MM.1S (cell line): ENCODE data around the gene ANKRD44.

Source experiments
- EZH2 ChIP-seq: fragments of 300-600 bp; sonication (generic); optimal IDR thresholded peaks from 2 replicates; pipeline ENCODE3; 2017; ENCODE audit warnings: low read depth, mild to moderate bottlenecking, antibody characterized with exemption, low read length, mixed read lengths
- TF ChIP-seq, protein P1 (sequence below): fragments of 300-600 bp; sonication (generic); IDR thresholded peaks from 2 replicates; pipeline ENCODE4 v1.5.1; 2016; ENCODE audit warnings: antibody characterized with exemption, low read length, mixed read lengths

DNA sequence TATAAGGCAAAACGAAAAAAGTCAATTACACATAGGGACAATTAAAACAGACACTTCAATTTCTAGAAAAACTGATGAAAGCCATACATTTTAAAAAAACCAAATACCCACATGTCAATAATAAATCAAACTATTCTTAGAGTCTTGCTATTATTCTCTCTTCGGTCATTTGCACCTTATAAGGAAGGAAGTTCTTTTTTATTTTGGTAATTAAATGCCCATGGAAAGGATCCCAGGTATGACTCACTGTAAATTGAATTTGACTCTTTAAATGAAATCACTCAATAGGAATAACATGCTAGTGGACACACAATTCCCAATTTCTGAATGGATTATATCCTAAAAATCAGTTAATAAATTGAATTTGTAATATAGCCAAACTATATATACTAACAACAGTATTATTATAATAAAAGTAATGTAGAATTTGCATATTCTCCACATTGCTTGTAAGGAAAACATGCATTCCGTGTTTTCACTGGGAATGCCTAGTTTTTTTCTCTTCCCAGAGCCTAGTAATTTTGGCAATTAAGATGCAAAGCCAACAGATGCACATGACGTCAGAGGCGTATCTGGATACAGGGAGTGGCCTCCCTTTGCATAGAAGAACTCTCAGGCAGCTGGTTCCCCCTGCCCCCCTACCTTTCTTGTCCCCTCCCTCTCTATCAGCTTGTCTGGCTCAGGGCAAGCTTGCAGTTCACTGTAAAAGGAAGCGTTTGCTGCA, 230.6 kb downstream of the ANKRD44 start:
- TF ChIP-seq EZH2, result no peak
- TF ChIP-seq, protein P1, sequence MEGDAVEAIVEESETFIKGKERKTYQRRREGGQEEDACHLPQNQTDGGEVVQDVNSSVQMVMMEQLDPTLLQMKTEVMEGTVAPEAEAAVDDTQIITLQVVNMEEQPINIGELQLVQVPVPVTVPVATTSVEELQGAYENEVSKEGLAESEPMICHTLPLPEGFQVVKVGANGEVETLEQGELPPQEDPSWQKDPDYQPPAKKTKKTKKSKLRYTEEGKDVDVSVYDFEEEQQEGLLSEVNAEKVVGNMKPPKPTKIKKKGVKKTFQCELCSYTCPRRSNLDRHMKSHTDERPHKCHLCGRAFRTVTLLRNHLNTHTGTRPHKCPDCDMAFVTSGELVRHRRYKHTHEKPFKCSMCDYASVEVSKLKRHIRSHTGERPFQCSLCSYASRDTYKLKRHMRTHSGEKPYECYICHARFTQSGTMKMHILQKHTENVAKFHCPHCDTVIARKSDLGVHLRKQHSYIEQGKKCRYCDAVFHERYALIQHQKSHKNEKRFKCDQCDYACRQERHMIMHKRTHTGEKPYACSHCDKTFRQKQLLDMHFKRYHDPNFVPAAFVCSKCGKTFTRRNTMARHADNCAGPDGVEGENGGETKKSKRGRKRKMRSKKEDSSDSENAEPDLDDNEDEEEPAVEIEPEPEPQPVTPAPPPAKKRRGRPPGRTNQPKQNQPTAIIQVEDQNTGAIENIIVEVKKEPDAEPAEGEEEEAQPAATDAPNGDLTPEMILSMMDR, result no peak
